GM12875 (cell line): ENCODE data around the gene EYS.

Experiments used
- H3K4me3 ChIP-seq: one replicate; pipeline ENCODE4 v1.5.1; 2011; ENCODE audit warnings: low read depth, low read length, control low read depth
- CTCF ChIP-seq: IDR thresholded peaks from 2 replicates; pipeline ENCODE4 v1.5.1; 2011; ENCODE audit warnings: low read depth, mild to moderate bottlenecking, control low read depth, inconsistent platforms, low read length, moderate library complexity, borderline replicate concordance; ENCODE audit not compliant: insufficient read depth

The EYS gene

DNA sequence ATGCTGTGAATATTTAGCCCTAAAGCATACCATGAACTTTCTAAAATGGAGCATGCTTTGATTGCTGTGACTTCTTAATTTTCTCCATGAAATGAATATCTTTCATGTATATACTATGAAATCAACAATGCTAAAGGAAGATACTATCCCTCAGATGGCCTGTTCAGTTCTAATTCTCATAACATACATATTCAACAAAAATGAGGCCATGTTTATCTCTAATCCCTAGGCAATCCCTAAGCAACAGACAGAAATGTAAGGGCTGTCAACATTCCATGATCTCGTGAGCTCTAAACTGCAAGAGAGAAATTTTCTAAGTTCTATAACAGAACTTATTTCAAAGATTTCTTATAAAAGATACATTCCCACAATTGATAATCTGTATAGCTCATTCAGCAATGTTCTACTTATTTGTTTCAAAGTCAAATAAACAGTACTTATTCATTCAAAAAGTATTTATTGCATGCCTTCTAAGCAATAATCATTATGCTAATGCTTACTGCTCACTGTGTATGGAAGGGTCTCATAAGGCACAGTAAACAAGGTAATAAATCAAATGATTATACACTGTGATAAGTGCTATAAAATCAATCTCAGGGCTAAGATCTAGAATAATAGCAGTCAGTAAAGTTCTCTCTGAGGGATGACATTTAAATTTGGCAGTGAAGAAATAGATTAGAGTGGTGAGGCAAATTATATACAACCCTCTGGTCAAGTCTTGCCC is 1578.6 kb downstream of the EYS start:
- no peak for TF ChIP-seq CTCF
- H3K4me3 ChIP-seq, result no peak overlapping the region

DNA sequence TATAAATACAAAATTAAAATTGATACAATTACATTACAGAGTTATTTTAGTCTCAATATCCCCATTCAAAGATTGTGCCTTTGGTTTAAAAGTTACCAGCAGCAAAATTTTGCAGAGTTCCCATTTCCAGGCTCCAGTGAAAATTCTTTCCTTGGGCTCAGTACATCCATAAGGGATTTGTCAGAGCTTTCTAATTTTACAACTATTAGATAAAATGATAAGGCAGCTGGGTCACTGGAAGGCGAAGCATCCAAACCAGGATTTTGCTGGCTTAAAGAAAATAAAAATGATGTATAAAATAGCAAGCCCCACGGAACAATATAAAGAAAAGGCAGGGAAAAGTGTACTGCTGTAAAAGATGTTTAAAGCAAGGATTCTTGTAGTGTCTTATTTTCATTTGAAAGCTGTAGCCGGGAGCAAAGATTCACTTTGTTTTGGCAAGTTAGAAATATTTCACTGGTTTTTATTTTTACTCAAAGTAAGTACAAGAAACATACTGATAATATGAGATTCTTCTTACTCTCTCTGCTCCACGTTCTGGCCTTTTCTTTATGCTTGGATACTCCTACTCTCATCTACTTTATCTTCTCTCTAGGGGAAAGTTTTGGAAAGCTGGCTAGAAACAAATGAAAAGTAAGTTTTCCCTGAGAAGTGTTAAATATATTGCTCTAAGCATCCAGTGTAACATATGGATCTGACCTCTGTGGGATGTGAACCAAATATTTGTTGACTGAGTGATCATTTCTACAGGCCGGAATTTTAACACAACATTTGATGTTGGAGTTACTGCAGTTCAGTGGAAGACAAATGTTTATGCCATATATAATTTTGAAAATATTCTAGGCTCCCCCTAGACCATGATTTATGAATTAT is 1583.0 kb downstream of the EYS start:
- no peak for TF ChIP-seq CTCF
- no peak overlapping the region for H3K4me3 ChIP-seq

- no peak for TF ChIP-seq CTCF
- no peak overlapping the region for H3K4me3 ChIP-seq
Measured at GRCh38 chr6:64122712-64123375, 1584.2 kb downstream of the EYS start.

- H3K4me3 ChIP-seq, result no peak overlapping the region
- TF ChIP-seq CTCF, result no peak
Measured at GRCh38 chr6:64121011-64121565, 1585.9 kb downstream of the EYS start.

DNA sequence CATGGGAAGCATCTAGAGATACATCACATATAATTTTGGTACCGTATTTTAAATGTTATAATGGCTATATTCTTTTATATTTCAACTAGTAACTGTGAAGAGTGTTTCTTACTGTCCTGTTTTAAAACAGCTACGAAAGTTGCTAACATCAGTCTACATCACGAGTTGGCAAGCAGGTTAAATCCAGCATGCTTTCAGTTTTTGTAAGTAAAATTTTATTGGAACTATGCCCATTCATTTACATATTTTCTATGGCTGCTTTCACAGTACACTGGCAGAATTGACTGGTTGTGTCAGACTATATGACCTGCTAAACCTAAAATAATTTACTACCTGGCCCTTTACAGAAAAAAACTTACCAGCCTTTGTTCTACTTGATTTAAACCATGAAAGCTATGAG is 1593.3 kb downstream of the EYS start:
- no peak overlapping the region for H3K4me3 ChIP-seq

GRCh38 chr6:64104051-64104450 is 1603.0 kb downstream of the EYS start:
- TF ChIP-seq CTCF, result no peak
- H3K4me3 ChIP-seq, result no peak overlapping the region

More for the DNA sequence above, 1593.3 kb downstream of the EYS start:
- no peak for TF ChIP-seq CTCF
